Measurements from ENCODE around the gene NUP43.

NUP43 gene

GRCh38 chr6:149714442-149714841 lies 31.9 kb downstream of the NUP43 start:
- TF ChIP-seq, protein P1, sequence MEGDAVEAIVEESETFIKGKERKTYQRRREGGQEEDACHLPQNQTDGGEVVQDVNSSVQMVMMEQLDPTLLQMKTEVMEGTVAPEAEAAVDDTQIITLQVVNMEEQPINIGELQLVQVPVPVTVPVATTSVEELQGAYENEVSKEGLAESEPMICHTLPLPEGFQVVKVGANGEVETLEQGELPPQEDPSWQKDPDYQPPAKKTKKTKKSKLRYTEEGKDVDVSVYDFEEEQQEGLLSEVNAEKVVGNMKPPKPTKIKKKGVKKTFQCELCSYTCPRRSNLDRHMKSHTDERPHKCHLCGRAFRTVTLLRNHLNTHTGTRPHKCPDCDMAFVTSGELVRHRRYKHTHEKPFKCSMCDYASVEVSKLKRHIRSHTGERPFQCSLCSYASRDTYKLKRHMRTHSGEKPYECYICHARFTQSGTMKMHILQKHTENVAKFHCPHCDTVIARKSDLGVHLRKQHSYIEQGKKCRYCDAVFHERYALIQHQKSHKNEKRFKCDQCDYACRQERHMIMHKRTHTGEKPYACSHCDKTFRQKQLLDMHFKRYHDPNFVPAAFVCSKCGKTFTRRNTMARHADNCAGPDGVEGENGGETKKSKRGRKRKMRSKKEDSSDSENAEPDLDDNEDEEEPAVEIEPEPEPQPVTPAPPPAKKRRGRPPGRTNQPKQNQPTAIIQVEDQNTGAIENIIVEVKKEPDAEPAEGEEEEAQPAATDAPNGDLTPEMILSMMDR (conservative IDR thresholded peaks at IDR 0.05; ENCODE audit: low read depth, low read length) = no peak
- DNase-seq (ENCODE audit: low read depth) = no peak
- H3K4me3 ChIP-seq (ENCODE audit: low read length) = no peak overlapping the region

- no peak for DNase-seq (ENCODE audit: low read depth)
- no peak overlapping the region for H3K4me3 ChIP-seq (ENCODE audit: low read length)
- TF ChIP-seq, protein P1 (conservative IDR thresholded peaks at IDR 0.05; ENCODE audit: low read depth, low read length) = no peak
These were observed 34.6 kb downstream of the NUP43 start for GRCh38 chr6:149711711-149712110.

- H3K4me3 ChIP-seq (ENCODE audit: low read length) = no peak overlapping the region
- TF ChIP-seq, protein P1 (conservative IDR thresholded peaks at IDR 0.05; ENCODE audit: low read depth, low read length) = no peak
- DNase-seq (ENCODE audit: low read depth) = no peak
These were observed 44.6 kb downstream of the NUP43 start for GRCh38 chr6:149701714-149702113.

DNA sequence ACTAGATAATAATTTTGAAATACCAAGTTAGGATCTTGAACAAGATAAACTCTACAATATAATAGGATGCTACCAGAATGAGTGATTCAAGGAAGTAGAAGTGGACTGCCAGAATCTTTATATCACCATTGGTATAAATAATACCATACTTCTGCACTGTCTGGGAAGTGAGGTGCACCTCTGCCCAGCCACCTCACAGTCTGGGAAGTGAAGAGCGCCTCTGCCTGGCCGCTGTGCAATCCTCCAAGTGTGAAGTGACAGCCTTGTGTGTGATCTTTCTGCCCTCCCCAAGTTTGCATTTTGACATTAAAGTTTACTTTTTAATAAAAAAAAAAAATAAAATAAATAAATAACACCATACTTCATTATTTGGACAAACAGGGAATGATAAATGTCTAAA lies 47.2 kb downstream of the NUP43 start:
- no peak for DNase-seq (ENCODE audit: low read depth)
- TF ChIP-seq, protein P1 (conservative IDR thresholded peaks at IDR 0.05; ENCODE audit: low read depth, low read length) = peak; percentile 6
- no peak overlapping the region for H3K4me3 ChIP-seq (ENCODE audit: low read length)

GRCh38 chr6:149698175-149698574 lies 48.2 kb downstream of the NUP43 start:
- no peak for DNase-seq (ENCODE audit: low read depth)
- H3K4me3 ChIP-seq (ENCODE audit: low read length) = no peak overlapping the region
- TF ChIP-seq, protein P1 (conservative IDR thresholded peaks at IDR 0.05; ENCODE audit: low read depth, low read length) = no peak

DNA sequence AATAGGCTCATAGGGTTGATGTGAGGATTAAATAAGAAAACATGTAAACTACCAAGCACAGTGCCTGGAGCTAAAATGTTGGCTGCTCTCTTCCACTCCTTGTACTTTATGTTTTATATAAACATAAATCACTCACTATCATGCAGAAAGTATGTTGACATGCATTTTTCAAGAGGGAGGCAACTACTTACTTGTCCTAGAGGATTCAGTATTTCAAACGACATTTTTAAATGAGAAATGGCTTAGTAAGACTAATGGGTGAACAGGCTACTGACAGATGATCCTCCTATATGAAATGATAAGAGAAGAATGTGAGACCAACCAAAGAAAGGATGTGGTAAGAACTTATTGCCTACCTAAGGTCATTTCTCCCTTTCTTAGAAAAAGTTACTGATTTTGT lies 49.4 kb downstream of the NUP43 start:
- TF ChIP-seq, protein P1 (conservative IDR thresholded peaks at IDR 0.05; ENCODE audit: low read depth, low read length) = no peak
- no peak for DNase-seq (ENCODE audit: low read depth)
- H3K4me3 ChIP-seq (ENCODE audit: low read length) = no peak overlapping the region

- TF ChIP-seq, protein P1 (conservative IDR thresholded peaks at IDR 0.05; ENCODE audit: low read depth, low read length) = no peak
- H3K4me3 ChIP-seq (ENCODE audit: low read length) = no peak overlapping the region
- no peak for DNase-seq (ENCODE audit: low read depth)
These were observed 51.4 kb downstream of the NUP43 start for GRCh38 chr6:149694921-149695320.

All from retinal pigment epithelial cell (primary cell).